ENCODE results near the gene OR6S1. TPM values are rescaled to one million over a fixed set of nuclear protein-coding genes. Genes with fewer than 3 reads are reported as not detected.

OR6S1 gene
- polyA plus RNA-seq, 1 of the 3 experiments (the other 2 are of a cell fraction) = not detected

DNA sequence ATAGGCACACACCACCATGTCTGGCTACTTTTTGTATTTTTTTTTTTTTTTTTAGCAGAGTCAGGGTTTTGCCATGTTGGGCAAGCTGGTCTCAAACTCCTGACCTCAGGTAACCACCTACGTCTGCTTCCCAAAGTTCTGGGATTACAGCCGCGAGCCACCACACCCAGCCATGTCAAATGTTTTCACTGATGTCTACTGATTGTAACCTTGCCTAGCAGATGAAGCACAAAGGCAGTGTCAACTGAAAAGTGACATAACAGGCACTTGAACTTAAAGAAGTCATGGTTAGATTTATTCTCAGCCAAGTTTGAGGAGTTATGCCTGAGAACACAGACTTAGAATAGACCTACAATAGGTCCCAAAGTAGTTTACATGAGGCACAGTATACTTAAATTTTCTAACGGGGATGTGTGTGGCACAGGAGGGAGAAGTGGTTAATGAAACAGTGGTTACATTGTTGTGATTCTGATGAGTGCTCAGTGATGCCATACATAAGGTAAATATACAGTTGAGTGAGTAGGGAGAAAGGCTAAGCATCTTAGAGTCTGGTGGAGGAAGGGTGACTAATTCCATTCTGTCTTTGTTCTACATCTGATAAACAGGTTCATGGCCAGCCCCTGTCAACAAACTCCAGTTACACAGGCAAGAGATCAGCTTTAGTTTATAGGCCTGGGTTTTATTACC is 30.2 kb upstream of the OR6S1 start:
- no peaks in the 10 kb centered on the region for H4K20me1 ChIP-seq (ENCODE audit: insufficient read depth)
- H3K9me3 ChIP-seq = no peaks in the 10 kb centered on the region
- no peak overlapping the region for H3K9ac ChIP-seq
- CTCF ChIA-PET = no interaction called here
- H3F3A ChIP-seq (replicated peaks; ENCODE audit: insufficient read depth) = no peaks in the 10 kb centered on the region
- POLR2A ChIA-PET = no interaction called here
- DNase-seq = no peak
- H3K4me2 ChIP-seq = no peak overlapping the region
- no peaks in the 10 kb centered on the region for H3K4me1 ChIP-seq (ENCODE audit: control insufficient read depth in 1 of 2, insufficient read depth in 2 of 2, low read depth in 1 of 2, low read length in 1 of 2)
- H3K79me2 ChIP-seq (ENCODE audit: insufficient read depth) = no peaks in the 10 kb centered on the region
- peaks cover 76% of the 10 kb centered on the region for H3K27me3 ChIP-seq (ENCODE audit: insufficient read depth)
- no peak overlapping the region for H3K4me3 ChIP-seq (ENCODE audit: low read depth in 2 of 2, low read length in 1 of 2)
- no peak for TF ChIP-seq FOSL2 (IDR thresholded peaks at IDR 0.05; ENCODE audit: borderline replicate concordance, low read depth)
- TF ChIP-seq, protein P1, sequence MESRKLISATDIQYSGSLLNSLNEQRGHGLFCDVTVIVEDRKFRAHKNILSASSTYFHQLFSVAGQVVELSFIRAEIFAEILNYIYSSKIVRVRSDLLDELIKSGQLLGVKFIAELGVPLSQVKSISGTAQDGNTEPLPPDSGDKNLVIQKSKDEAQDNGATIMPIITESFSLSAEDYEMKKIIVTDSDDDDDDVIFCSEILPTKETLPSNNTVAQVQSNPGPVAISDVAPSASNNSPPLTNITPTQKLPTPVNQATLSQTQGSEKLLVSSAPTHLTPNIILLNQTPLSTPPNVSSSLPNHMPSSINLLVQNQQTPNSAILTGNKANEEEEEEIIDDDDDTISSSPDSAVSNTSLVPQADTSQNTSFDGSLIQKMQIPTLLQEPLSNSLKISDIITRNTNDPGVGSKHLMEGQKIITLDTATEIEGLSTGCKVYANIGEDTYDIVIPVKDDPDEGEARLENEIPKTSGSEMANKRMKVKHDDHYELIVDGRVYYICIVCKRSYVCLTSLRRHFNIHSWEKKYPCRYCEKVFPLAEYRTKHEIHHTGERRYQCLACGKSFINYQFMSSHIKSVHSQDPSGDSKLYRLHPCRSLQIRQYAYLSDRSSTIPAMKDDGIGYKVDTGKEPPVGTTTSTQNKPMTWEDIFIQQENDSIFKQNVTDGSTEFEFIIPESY (IDR thresholded peaks at IDR 0.05; ENCODE audit: borderline replicate concordance, low read depth) = no peak
- TF ChIP-seq MXI1 (IDR thresholded peaks at IDR 0.05; ENCODE audit: low read depth, low read length) = no peak
- TF ChIP-seq, protein P2, sequence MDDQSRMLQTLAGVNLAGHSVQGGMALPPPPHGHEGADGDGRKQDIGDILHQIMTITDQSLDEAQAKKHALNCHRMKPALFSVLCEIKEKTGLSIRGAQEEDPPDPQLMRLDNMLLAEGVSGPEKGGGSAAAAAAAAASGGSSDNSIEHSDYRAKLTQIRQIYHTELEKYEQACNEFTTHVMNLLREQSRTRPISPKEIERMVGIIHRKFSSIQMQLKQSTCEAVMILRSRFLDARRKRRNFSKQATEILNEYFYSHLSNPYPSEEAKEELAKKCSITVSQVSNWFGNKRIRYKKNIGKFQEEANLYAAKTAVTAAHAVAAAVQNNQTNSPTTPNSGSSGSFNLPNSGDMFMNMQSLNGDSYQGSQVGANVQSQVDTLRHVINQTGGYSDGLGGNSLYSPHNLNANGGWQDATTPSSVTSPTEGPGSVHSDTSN (IDR thresholded peaks at IDR 0.05) = no peak
- no peak for TF ChIP-seq EZH2phosphoT487 (IDR thresholded peaks at IDR 0.05; ENCODE audit: borderline replicate concordance, low read depth)
- TF ChIP-seq YY1 (IDR thresholded peaks at IDR 0.05; ENCODE audit: low read depth) = no peak
- TF ChIP-seq NFIC (IDR thresholded peaks at IDR 0.05; ENCODE audit: borderline replicate concordance) = no peak
- no peak for TF ChIP-seq TCF12 (IDR thresholded peaks at IDR 0.05)
- no peak for TF ChIP-seq SMC3 (IDR thresholded peaks at IDR 0.05; ENCODE audit: low read depth, low read length)
- WGBS (ENCODE audit: low lambda C conversion rate) = 19% methylated on average over 4 of the region's 4 CpGs
- no peaks in the 10 kb centered on the region for H3K9me2 ChIP-seq
- H3K36me3 ChIP-seq (replicated peaks in 1 of 2; ENCODE audit: control insufficient read depth in 1 of 2, insufficient read depth in 2 of 2, low read length in 1 of 2) = no peaks in the 10 kb centered on the region
- no peak overlapping the region for H3K27ac ChIP-seq (ENCODE audit: low read depth in 2 of 2, low read length in 1 of 2)
- no peak overlapping the region for H2AFZ ChIP-seq (ENCODE audit: low read depth)

DNA sequence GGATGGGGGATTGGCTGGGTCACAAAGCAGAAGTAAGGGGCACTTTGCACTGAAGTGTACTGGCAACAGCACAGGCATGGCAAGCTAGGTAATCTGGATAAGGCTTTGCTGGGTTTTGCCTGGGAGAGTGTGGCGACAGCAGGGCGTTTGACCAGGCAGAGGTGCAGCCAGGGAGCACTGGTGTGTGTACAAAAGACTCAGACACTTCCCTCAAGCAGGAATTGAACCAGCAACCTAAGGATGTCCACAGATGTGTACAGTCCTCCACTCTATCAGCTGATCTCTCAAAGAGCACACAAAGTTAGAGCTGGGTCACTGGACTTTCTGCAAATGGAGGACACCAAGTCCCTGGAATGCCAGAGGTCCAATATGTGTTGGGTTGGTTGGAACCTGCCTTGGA is 27.5 kb upstream of the OR6S1 start:
- no peak overlapping the region for H3K4me2 ChIP-seq
- no peak for DNase-seq
- no peaks in the 10 kb centered on the region for H4K20me1 ChIP-seq (ENCODE audit: insufficient read depth)
- H3K9ac ChIP-seq = no peak overlapping the region
- H3K4me1 ChIP-seq (ENCODE audit: control insufficient read depth in 1 of 2, insufficient read depth in 2 of 2, low read depth in 1 of 2, low read length in 1 of 2) = no peaks in the 10 kb centered on the region
- no peaks in the 10 kb centered on the region for H3K79me2 ChIP-seq (ENCODE audit: insufficient read depth)
- ChIA-PET CTCF (interaction anchor here (0.5 to 1.4 kb wide), 2 partner anchors 12 to 472 kb away, joined by 3 read pairs; no protein-coding TSS in a partner anchor), POLR2A (no interaction called here)
- no peak overlapping the region for H3K4me3 ChIP-seq (ENCODE audit: low read depth in 2 of 2, low read length in 1 of 2)
- H2AFZ ChIP-seq (ENCODE audit: low read depth) = no peak overlapping the region
- no peaks in the 10 kb centered on the region for H3K9me2 ChIP-seq
- WGBS (ENCODE audit: low lambda C conversion rate) = 6% methylated on average over 2 of the region's 2 CpGs
- H3F3A ChIP-seq (replicated peaks; ENCODE audit: insufficient read depth) = no peaks in the 10 kb centered on the region
- no peak overlapping the region for H3K27ac ChIP-seq (ENCODE audit: low read depth in 2 of 2, low read length in 1 of 2)
- H3K9me3 ChIP-seq = no peaks in the 10 kb centered on the region
- H3K27me3 ChIP-seq (ENCODE audit: insufficient read depth) = peaks cover 68% of the 10 kb centered on the region
- no peaks in the 10 kb centered on the region for H3K36me3 ChIP-seq (replicated peaks in 1 of 2; ENCODE audit: control insufficient read depth in 1 of 2, insufficient read depth in 2 of 2, low read length in 1 of 2)
- TF ChIP-seq, protein P2 (IDR thresholded peaks at IDR 0.05) = no peak
- TF ChIP-seq ELF1 (IDR thresholded peaks at IDR 0.05) (no peak), RFX5 (IDR thresholded peaks at IDR 0.05; ENCODE audit: low read length) (no peak), JUND (IDR thresholded peaks at IDR 0.05) (no peak), GABPA (IDR thresholded peaks at IDR 0.05; ENCODE audit: low read depth) (no peak), RXRA (IDR thresholded peaks at IDR 0.05; ENCODE audit: borderline replicate concordance, low read depth) (no peak), YY1 (IDR thresholded peaks at IDR 0.05; ENCODE audit: low read depth) (no peak)
- TF ChIP-seq, protein P3, sequence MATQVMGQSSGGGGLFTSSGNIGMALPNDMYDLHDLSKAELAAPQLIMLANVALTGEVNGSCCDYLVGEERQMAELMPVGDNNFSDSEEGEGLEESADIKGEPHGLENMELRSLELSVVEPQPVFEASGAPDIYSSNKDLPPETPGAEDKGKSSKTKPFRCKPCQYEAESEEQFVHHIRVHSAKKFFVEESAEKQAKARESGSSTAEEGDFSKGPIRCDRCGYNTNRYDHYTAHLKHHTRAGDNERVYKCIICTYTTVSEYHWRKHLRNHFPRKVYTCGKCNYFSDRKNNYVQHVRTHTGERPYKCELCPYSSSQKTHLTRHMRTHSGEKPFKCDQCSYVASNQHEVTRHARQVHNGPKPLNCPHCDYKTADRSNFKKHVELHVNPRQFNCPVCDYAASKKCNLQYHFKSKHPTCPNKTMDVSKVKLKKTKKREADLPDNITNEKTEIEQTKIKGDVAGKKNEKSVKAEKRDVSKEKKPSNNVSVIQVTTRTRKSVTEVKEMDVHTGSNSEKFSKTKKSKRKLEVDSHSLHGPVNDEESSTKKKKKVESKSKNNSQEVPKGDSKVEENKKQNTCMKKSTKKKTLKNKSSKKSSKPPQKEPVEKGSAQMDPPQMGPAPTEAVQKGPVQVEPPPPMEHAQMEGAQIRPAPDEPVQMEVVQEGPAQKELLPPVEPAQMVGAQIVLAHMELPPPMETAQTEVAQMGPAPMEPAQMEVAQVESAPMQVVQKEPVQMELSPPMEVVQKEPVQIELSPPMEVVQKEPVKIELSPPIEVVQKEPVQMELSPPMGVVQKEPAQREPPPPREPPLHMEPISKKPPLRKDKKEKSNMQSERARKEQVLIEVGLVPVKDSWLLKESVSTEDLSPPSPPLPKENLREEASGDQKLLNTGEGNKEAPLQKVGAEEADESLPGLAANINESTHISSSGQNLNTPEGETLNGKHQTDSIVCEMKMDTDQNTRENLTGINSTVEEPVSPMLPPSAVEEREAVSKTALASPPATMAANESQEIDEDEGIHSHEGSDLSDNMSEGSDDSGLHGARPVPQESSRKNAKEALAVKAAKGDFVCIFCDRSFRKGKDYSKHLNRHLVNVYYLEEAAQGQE (IDR thresholded peaks at IDR 0.05; ENCODE audit: low read depth, low read length) = no peak
- TF ChIP-seq, protein P1 (IDR thresholded peaks at IDR 0.05; ENCODE audit: borderline replicate concordance, low read depth) = no peak
- TF ChIP-seq, protein P4, sequence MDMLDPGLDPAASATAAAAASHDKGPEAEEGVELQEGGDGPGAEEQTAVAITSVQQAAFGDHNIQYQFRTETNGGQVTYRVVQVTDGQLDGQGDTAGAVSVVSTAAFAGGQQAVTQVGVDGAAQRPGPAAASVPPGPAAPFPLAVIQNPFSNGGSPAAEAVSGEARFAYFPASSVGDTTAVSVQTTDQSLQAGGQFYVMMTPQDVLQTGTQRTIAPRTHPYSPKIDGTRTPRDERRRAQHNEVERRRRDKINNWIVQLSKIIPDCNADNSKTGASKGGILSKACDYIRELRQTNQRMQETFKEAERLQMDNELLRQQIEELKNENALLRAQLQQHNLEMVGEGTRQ (IDR thresholded peaks at IDR 0.05; ENCODE audit: borderline replicate concordance, low read depth, low read length) = no peak
